GM19438 (cell line): ENCODE data around the gene MYO5B.

Source experiments
- ATAC-seq: cut with Tn5 transposase; IDR thresholded peaks from one replicate; pipeline ENCODE4 v1.9.1; 2021; ENCODE audit warnings: low read depth; ENCODE audit not compliant: unreplicated experiment

Gene MYO5B

DNA sequence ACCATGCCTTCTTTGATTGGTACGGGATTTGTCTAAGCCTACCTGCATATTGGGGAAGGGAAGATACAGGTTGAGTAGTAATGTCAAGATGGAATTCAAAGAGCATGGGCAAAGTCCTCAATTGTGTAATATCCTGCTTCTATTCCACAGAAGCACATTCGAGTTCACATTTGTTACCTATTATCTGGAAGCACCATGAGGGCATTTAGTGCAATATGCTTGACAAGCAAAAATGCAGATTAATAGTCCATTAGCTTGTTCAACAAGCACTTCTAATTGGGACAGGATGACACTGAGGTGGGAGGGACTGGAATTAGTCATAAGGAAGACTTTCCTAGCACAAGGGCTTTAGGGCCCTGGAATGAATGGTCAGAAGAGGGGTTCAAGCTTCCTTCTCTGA lies 40.5 kb downstream of the MYO5B start:
- ATAC-seq, result no peak

DNA sequence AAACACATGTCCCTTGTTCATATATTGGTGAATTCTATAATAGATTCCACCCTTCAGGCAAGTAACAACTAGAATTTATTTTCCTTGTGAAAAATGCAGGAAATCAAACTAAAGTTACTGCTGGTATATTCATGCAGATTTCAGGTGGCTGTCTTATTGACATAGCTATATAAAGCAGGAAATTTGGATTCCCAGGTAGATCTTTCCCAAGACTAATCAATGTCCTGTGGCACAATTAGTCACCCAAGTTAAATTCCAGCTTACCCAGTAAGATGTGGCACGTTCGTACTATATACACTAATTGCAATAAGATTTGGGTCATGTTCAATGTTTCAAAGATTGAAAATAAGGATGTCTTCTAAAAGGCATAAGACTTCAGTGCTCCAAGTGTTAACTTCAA lies 42.0 kb downstream of the MYO5B start:
- no peak for ATAC-seq

DNA sequence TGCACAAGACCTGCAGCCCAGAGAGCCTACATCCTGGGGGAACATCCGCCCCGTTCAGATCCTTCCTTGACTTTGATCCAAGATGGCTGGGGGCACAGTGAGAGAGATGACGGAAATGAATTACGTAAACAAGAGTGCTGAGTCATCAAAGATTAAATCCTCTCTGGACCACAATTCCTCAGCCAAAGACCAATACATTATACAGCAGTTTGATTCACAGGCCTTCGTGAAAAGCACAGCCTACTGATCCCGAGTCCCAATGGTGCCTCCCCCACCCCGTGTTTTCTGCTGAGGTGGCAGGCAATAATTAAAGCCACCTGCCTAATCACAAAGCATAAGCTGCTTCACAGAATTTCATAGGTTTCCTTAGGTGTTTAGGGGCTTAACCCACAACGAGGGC lies 43.0 kb downstream of the MYO5B start:
- ATAC-seq, result no peak

DNA sequence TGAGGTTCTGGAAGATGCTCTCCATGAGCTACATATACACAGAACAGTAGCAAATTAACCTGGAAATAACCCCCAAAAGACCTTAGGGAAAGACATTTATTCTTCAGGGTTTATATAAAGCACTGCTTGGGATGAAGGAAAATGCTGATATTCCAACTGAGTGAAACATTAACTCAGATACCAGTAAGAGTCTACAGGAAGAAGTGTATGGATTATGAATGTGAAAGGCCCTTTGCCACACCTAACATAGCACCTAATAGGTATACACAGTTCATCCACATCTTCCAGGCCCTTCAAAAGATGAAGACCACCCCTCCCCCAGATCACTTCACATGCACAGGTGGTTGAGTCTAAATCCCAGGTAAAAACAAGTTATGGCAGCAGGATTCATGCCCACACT lies 50.4 kb downstream of the MYO5B start:
- no peak for ATAC-seq

DNA sequence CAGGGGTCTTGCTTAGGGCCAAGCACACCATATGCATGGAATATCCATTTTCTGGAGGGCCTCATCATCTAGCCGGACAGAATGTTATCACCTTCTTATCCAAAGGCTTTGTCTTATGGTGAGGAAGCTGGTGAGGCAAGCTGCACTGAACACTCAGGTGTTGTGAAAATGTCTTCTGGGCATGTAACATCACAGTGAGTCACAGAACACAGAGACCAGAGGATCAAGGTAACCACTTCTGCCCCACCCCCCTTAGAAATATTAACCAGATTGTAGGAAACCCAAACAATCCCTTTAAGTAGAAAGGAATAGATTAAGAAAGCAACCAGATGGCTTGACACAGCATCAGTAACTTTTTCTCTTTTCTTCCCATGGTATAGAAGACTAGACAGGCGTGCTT lies 51.1 kb downstream of the MYO5B start:
- no peak for ATAC-seq

DNA sequence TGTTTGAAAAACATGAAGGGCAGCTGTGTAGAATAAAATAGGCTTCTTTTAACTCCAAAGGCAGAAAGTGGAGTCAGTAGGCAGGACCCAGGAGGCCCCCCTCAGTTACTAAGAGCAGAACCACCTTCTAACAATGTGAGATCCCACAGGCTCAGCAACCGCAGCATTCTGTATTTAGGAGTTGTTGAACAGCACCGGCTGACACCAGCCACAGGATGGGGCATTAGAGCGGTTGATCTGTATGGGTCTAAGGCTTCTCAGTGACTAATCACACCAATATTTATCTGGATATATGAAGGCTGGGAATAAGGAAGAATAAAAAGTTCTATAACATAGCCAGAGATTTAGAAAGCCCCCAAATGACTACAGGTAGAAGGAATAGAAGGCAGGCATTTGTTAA lies 51.7 kb downstream of the MYO5B start:
- ATAC-seq, result no peak

DNA sequence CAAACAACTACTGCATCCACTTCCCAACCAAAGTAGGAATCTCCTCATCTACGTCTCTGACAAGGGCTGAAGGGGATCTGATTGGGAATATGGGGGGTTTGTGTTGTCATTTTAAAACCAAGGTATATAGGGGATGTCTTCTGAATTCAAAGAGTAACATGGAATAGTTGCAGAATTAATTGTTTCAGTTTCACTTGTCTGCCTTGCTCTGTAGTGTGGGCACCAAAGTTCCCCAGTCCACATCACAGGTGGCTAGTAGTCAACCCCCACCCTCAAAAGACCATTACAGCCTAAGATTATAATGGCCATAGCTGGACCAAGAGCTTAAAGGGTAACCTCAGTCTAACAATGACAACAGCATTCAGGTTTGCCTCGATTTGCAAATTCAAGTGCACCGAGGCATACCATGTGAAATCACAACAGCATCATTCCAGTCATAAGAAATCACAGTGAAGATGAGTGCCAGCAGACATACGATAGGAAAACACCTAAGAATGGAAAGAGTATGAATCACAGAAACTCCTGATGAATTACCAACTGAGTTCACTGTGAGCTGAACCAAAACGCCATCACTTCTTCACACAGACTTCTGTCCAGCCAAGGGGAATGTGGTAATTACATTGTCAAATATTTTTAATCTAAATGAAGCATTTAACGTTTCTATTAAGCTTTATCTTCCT lies 52.4 kb downstream of the MYO5B start:
- no peak for ATAC-seq

DNA sequence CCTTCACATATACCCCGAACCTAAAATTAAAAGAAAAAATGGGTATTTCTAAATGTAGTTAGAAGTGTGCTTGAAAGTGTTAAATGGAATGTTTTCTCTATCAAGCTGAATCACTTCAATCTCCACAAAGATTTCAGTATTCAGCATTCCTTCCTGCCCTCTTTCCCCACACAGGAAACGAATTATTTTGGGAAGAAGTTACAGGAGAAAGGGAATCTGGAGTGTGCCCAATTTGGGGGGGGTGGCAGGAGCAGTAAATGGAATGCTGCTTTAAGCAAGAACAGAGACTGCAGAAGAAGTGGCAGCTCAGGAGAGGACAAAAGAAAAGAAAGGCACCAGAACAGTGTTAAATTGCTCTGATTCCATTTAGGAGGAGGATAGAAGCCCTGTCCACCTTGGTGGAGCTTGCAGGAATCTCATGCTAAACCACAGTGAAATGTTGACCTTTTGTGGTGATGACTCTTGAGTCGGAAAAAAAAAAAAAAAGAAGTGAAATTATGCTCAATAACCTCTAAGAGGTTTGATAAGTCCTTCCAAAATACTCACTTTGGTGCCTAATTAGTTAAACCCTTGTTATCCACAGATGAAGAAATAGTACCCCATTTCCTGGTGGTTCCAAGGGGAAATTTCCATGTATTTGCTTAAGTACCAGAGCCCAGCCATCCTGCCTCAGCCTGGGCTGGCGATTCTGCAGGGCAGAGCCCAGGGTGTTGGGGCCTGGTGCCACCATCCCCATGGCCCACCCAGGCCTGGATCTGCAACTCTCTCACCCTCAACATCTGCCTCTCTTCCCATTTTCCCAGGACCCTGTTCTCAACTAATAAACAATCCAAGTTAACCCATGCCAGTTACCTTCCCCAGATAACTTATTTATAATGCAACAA lies 56.5 kb downstream of the MYO5B start:
- ATAC-seq, result no peak

DNA sequence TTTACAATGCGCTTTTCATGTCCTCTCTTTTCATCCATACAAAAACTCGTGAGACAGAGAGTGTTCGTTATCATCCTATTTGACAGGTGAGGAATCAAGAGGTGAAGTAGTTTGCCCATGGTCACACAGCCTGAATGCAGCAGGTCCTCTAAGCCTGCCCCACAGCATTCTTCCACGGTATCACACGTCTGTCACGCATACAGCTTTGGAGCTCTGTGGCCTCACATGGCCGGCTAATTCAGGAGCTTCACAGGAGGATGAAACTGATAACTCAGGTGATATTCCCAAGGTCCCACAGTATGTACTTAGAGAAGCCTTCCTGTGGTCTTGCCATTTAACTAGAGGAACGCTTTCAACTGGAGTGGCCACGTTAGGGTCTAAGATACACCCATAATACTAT lies 59.0 kb downstream of the MYO5B start:
- no peak for ATAC-seq

DNA sequence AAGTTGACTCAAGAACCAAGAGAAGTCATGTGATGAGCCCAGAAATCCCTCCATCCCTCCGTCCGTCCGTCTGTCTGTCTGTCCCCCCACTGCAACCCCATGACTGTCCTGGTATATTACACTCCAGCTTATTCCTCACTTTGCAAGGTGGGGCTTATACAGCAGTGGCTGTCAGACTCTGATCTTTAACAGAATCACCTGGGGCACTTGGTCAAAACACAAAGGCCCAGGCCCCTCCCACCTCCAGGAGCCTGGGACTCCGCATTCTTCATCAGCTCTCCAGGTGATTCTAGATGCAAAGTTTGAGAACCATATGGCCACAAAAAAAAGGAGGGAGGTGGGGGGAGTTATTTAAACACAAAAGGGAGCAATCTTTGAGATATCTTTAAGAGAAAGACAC lies 61.4 kb downstream of the MYO5B start:
- no peak for ATAC-seq

DNA sequence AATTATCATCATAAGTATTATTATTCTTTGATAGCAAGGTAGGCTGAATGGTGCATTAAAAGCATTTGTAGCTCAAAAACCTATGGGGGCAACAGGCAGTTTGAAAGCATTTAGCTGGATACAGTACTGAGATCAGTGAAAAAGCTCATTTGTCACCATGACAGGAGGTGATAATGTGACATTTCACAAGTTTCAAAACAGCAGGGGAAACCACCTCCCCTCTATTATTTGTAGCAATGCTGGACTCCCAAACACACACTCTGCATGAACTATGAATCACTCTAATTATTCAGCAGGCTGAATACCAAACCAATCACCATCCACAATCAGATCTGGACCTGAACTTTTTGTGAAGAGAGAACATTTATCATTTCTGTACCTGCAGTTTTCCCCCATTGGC lies 63.4 kb downstream of the MYO5B start:
- ATAC-seq, result no peak

DNA sequence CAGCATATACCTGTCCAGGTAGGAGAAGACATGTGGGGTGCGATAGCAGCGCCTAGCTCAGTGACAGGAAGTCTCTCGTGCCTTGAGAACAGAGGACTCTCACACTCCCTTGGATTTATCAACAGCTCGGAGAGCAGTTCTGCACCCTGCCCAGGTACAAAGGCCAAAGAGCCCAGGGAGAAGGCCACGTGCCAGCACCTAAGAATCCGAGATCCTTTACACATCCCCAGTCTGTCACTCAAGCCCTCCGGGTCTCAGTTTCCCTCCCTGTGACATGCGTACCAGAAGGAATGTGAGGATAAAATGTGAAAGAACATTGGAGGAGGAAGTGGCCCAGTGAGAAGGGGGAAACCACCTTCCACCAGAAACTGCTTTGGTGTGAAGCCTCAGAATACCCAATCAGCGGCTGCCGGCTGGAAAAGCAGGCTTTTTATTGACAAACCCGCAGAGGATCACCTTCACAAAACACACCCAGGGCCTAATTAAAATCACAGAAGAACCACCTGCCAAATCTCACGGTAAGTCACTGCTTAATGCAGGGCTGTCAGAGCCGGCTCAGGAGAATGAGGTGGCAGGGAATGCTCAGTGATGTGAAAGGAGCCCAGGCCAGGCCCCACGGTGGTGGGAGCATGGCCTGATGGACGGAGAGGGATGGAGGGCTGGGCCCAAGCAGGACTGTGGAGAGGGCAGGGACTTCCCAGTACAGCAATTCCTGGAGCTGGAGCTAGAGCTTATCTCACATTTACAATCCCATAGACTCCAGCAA lies 66.3 kb downstream of the MYO5B start:
- no peak for ATAC-seq

DNA sequence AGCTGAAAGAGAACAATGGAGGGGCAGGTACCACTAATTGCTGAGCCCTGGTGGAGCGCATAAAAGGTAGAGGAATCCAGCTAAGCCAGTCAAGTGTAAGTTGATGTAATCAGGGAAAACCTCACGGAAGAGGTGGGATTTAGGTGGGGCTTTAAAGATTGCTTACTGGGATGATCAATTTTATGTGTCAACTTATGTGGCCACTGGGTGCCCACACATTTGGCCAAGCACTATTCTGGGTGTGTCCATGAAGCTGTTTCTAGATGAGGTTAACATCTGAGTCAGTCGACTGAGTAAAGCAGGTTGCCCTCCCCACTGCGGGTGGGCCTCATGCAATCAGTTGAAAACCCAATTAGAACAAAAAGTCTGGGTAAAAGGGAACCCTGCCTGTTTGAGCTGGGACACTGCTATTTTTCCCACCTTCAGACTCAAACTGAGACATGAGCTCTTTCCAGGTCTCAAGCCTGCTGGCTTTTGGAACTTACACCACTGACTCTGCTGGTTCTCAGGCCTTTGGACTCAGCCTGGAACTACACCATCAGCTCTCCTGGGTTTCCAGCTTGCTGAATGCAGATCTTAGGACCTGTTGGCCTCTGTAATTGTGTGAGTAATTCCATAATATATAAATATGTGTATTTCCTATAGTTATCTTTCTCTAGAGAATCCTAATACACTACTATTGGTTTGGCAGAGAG lies 67.3 kb downstream of the MYO5B start:
- ATAC-seq, result no peak

DNA sequence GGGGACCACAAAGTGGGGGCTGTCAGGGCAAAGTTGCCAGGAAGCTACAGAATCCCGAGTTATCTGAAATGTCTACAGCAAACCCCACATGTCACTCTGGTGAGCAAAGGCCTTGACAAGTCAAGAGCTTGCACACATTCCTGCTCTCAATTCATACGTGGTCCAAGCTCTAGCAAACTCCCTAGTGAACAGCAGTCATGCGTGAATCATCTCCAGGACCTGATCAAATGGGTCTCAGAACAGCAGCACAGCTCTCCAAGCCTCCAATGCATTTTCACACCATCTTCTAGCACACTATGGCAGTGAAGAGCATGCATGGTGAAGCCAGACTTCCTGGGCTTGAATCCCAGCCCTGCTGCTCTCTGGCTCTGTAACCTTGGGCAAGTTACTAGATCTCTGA lies 68.5 kb downstream of the MYO5B start:
- ATAC-seq, result no peak

DNA sequence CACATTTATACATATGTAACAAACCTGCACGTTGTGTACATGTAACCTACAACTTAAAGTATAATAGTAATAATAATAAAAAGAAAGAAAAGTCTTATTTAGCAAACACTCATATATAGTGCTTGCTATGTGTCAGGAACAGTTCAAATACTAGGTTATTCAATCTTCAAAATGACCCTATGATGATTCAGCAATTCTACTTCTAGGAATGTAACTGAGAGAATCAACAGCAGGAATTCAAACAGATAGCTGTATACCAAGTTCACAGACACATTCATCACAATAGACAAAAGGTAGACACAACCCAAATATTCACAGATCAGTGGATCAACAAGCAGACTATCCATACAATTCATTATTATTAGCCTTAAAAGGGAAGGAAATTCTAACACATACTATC lies 69.5 kb downstream of the MYO5B start:
- no peak for ATAC-seq

DNA sequence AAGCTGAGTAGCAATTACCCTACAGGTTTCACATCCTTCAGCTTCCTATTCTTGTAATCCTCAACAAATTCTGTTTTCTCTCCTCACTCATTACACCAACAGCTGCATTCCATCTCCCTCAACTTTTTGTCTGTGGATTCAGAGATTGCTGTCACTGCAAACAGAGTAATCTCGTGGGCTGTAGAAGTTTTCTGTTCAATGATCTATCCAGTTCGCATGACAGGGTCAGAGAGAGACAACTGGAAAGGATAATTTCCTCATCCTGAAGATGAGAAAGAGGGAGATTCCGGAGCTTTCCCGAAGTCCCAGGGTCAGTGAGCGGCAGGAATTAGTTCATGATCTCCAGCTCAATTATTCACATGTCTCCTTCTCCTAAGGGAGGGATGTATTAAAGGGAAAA lies 75.7 kb downstream of the MYO5B start:
- no peak for ATAC-seq

DNA sequence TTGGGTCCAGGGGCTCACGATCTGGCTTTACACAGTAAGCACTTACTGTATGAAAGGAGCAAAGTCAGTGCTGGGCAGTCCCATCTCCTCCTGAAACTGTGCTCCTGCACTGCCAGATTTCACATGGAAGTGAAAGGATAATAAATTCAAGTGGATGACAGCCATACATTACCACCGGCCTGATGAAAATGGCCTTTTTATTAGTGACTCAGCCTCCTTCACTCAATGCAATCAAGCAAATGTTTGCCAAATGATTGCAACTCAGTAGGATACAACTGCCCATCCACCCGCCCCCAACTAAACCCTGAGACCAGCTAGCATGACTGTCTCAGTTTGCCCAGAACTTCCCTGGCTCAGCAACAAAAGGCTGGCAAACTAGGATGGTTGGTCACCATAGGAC lies 77.1 kb downstream of the MYO5B start:
- ATAC-seq, result no peak

DNA sequence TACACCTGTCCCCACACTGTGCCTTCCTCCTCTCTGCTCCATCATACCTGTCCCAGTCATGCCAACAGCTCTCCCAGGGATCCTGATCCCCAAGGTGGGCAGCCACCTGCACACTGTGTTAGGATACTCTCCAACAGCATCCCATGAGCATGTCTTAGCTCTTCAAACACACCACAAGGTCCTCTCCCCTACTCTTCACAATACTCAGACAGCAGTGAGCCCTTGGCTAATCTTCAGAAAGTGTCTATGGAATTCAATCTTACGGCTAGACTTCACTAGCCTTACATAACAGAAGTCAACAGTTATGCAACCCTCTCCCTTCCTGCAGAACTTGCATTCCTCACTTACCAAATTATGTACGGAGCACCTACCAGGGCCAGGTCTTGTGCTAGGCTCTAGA lies 79.9 kb downstream of the MYO5B start:
- no peak for ATAC-seq

DNA sequence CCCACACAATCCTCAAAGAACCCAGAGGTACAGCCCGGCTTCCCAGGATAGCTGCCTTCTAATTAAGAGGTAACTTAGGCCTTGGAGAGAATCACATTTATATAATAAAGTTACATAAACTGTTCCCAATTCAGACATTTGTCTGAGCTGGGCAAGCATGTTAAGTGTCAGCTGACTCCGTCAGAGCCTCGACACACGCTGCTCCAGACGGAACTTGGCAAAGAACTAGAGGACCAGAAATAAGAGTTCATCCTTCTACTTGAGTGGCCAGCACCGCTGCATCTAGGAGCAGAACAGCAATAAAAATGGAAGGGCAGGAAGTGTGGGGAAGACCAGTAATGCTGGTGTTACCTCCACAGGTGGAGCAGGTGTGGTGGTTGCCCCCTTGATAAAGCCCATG lies 80.5 kb downstream of the MYO5B start:
- no peak for ATAC-seq

DNA sequence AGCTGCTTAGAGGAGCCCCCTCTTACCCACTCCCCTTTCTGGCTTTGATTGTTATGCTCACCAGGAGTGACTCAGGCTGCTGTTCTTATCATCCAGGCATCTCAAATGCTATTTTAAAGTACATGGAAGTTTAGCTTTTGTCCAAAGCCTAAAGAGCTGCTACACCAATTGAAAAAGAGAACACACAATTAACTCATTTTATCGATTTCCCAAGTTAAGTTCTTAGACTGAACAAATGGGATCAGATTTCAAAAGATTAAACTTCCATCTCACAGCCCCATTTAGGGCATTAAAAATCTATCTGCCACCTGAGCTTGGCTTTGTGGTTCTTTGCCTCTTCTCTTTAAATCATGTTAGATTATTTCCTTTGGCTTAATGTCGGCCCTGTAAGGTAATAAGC lies 81.2 kb downstream of the MYO5B start:
- ATAC-seq, result no peak

DNA sequence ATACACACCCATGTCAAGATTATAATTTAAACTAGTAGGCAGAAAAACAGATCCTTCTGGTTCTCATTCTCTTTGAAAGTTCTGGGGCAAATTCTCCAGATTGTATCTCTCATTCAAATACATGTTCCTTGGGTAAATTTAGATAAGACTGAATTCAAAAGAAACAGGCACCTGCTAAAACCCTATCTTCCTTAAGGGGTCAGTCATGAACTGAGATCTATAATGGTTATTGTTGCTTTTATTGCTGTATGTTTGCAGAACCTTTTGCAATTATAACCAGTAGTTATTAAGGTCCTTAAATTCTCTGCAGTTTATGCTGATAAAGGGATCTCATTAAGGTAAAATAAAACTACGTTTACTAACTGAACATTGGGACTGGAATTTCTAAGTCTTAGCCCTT lies 83.5 kb downstream of the MYO5B start:
- ATAC-seq, result no peak
